IMR-90 (cell line): ENCODE measurements around the gene ATP1B2. TPM values are rescaled to one million over a fixed set of nuclear protein-coding genes. Genes with fewer than 3 reads are reported as not detected.

Experiments
- ATAC-seq: fragments of 200-7000 bp; cut with Tn5 transposase; 2 replicates; pipeline ENCODE4 v1.9.1; 2020; ENCODE audit warnings: low read depth, mild to moderate bottlenecking, moderate library complexity
- BruUV-seq: library from RNA; stranded (reverse); fragments of 400-500 nt; replicated peaks from 2 replicates; lab custom pipeline; 2021; lab: Mats Ljungman, UMichigan
- CTCF ChIA-PET: fragments of 300-600 bp; formaldehyde crosslinking; extraction: SDS; loops from one replicate; lab custom pipeline; 2021; ENCODE audit warnings: antibody characterized with exemption; lab: Yijun Ruan, JAX
- POLR2A ChIA-PET: fragments of 300-600 bp; sonication (Branson Sonifier 250); formaldehyde crosslinking; loops from one replicate; lab custom pipeline; 2022; ENCODE audit warnings: antibody characterized with exemption; ENCODE audit not compliant: unreplicated experiment; lab: Charles Lee
- DNase-seq: peaks from one replicate; pipeline ENCODE4 v3.0.0; 2013
- H2AFZ ChIP-seq: replicated peaks from 2 replicates; pipeline ENCODE3; 2013; ENCODE audit warnings: low read length, mild to moderate bottlenecking; ENCODE audit not compliant: poor library complexity
- H2AK5ac ChIP-seq: 2 replicates; pipeline ENCODE4 v1.6.1; 2013; ENCODE audit warnings: low read depth, low read length, inconsistent platforms
- H2AK9ac ChIP-seq: replicated peaks from 2 replicates; pipeline ENCODE3; 2013; ENCODE audit warnings: mild to moderate bottlenecking, low read depth, low read length, moderate library complexity; ENCODE audit not compliant: poor library complexity
- H2BK120ac ChIP-seq: 2 replicates; pipeline ENCODE4 v1.6.1; 2013; ENCODE audit warnings: low read depth, low read length, inconsistent platforms
- H2BK15ac ChIP-seq: 3 replicates; pipeline ENCODE4 v1.6.1; 2013; ENCODE audit warnings: low read depth, low read length, inconsistent platforms
- H2BK20ac ChIP-seq: 2 replicates; pipeline ENCODE4 v1.6.1; 2013; ENCODE audit warnings: low read depth, mild to moderate bottlenecking, inconsistent platforms, low read length, moderate library complexity
- H2BK5ac ChIP-seq: 2 replicates; pipeline ENCODE4 v1.6.1; 2013; ENCODE audit warnings: mild to moderate bottlenecking, low read depth, low read length, inconsistent platforms; ENCODE audit not compliant: poor library complexity, severe bottlenecking
- H3K14ac ChIP-seq: replicated peaks from 2 replicates; pipeline ENCODE4 v1.6.1; 2013; ENCODE audit warnings: low read depth, low read length, inconsistent platforms
- H3K18ac ChIP-seq: 2 replicates; pipeline ENCODE4 v1.6.1; 2013; ENCODE audit warnings: low read depth, low read length, control low read depth
- H3K23ac ChIP-seq: 2 replicates; pipeline ENCODE4 v1.6.1; 2013; ENCODE audit warnings: low read depth, low read length, inconsistent platforms
- H3K27ac ChIP-seq: 2 replicates; pipeline ENCODE4 v1.5.1; 2013; ENCODE audit warnings: mild to moderate bottlenecking, control low read depth, low read length; ENCODE audit not compliant: insufficient read depth
- H3K27me3 ChIP-seq: 2 replicates; pipeline ENCODE4 v1.6.1; 2013; ENCODE audit warnings: low read length; ENCODE audit not compliant: control insufficient read depth, insufficient read depth
- H3K36me3 ChIP-seq: 2 replicates; pipeline ENCODE4 v1.6.1; 2013; ENCODE audit warnings: low read length, mixed read lengths; ENCODE audit not compliant: control insufficient read depth, insufficient read depth
- H3K4ac ChIP-seq: 2 replicates; pipeline ENCODE4 v1.6.1; 2013; ENCODE audit warnings: low read depth, low read length, inconsistent platforms
- H3K4me1 ChIP-seq: 2 replicates; pipeline ENCODE4 v1.6.1; 2013; ENCODE audit warnings: low read length, mixed read lengths; ENCODE audit not compliant: control insufficient read depth, insufficient read depth
- H3K4me2 ChIP-seq: 2 replicates; pipeline ENCODE4 v1.6.1; 2013; ENCODE audit warnings: low read depth, mild to moderate bottlenecking, control low read depth, low read length, moderate library complexity
- H3K4me3 ChIP-seq: 2 replicates; pipeline ENCODE4 v1.5.1; 2013; ENCODE audit warnings: low read depth, mild to moderate bottlenecking, control low read depth, low read length, moderate library complexity; ENCODE audit not compliant: insufficient read depth
- H3K56ac ChIP-seq: 2 replicates; pipeline ENCODE4 v1.6.1; 2013; ENCODE audit warnings: low read length, inconsistent platforms; ENCODE audit not compliant: insufficient read depth; ENCODE audit errors: extremely low read depth
- H3K79me1 ChIP-seq, 2 experiments: 2 replicates each; pipeline ENCODE4 v1.6.1; 2013; ENCODE audit warnings: low read length in 2 of 2, inconsistent platforms in 1 of 2, low read depth in 1 of 2
- H3K9ac ChIP-seq: 2 replicates; pipeline ENCODE4 v1.6.1; 2013; ENCODE audit warnings: low read depth, low read length, control low read depth
- H3K9me1 ChIP-seq: 2 replicates; pipeline ENCODE4 v1.6.1; 2013; ENCODE audit warnings: low read length, inconsistent platforms; ENCODE audit not compliant: insufficient read depth
- H3K9me3 ChIP-seq: 2 replicates; pipeline ENCODE4 v1.6.1; 2013; ENCODE audit warnings: low read length; ENCODE audit not compliant: control insufficient read depth, insufficient read depth
- H4K20me1 ChIP-seq: 2 replicates; pipeline ENCODE4 v1.6.1; 2013; ENCODE audit warnings: low read length, inconsistent platforms; ENCODE audit not compliant: insufficient read depth
- H4K5ac ChIP-seq: 2 replicates; pipeline ENCODE4 v1.6.1; 2013; ENCODE audit warnings: mild to moderate bottlenecking, low read depth, low read length, control low read depth
- H4K8ac ChIP-seq, 2 experiments: 2 replicates each; pipeline ENCODE4 v1.6.1; 2013; ENCODE audit warnings: low read depth in 2 of 2, low read length in 2 of 2, control low read depth in 1 of 2, inconsistent platforms in 1 of 2
- H4K91ac ChIP-seq: 2 replicates; pipeline ENCODE4 v1.6.1; 2013; ENCODE audit warnings: low read depth, low read length, inconsistent platforms; ENCODE audit not compliant: insufficient read depth
- CEBPB ChIP-seq: IDR thresholded peaks from 2 replicates; pipeline ENCODE4 v1.6.1; 2012; ENCODE audit warnings: low read depth, low read length, improper control_type of control experiment
- MAFK ChIP-seq: IDR thresholded peaks from 2 replicates; pipeline ENCODE4 v1.6.1; 2012; ENCODE audit warnings: low read depth, low read length, improper control_type of control experiment
- POLR2A ChIP-seq: IDR thresholded peaks from 2 replicates; pipeline ENCODE4 v1.6.1; 2012; ENCODE audit warnings: mild to moderate bottlenecking, low read depth, low read length
- SMC3 ChIP-seq: fragments of 150-350 bp; IDR thresholded peaks from 2 replicates; pipeline ENCODE4 v1.6.1; 2016; ENCODE audit warnings: low read depth, mild to moderate bottlenecking, antibody characterized with exemption, low read length, moderate library complexity
- WGBS, 2 experiments: methylation state at CpG; one replicate each; pipeline versions ENCODE4 v1.1.5 to v1.1.7; 2013; ENCODE audit warnings: missing lambda C conversion rate in 2 of 2; ENCODE audit not compliant: insufficient read length in 1 of 2; ENCODE audit errors: extremely low coverage in 2 of 2; 5-methylcytosine and 5-hydroxymethylcytosine counted together
- dilution Hi-C: fragments of 300-500 bp; cut with HindIII; formaldehyde crosslinking; loops from one replicate; pipeline ENCODE4 v1.14.3; 2018; ENCODE audit warnings: low sequenced_read_pairs; ENCODE audit not compliant: unreplicated experiment
- in situ Hi-C: fragments of 300-500 bp; cut with MboI; formaldehyde crosslinking; loops from 3 replicates; pipeline ENCODE4 v1.14.3; 2019; ENCODE audit warnings: low sequenced_read_pairs, inconsistent platforms, mixed read lengths
- intact Hi-C: fragments of 100-400 bp; cut with micrococcal nuclease; formaldehyde crosslinking; loops from 2 replicates; pipeline ENCODE4 v1.10.0; 2022
- polyA plus RNA-seq, 3 experiments: library from polyadenylated mRNA; depleted of rRNA; stranded (reverse); fragments of >200 nt; gene quantifications; 2 replicates each; pipeline ENCODE4 v1.2.3, GENCODE V29; 2012; ENCODE audit warnings: low replicate concordance in 1 of 3
- total RNA-seq: library from RNA; depleted of rRNA; stranded (reverse); fragments of >200 nt; gene quantifications from 2 replicates; pipeline ENCODE4 v1.2.3, GENCODE V29; 2012
- TF ChIP-seq, protein P1 (sequence below): conservative IDR thresholded peaks from 2 replicates; pipeline ENCODE4 v1.5.1; 2012; ENCODE audit warnings: mild to moderate bottlenecking, low read depth, low read length, improper control_type of control experiment

The ATP1B2 gene
- total and polyA plus RNA-seq, 2 of the 4 experiments (the other 2 are of a cell fraction): 0.02 TPM; not detected in 1

DNA sequence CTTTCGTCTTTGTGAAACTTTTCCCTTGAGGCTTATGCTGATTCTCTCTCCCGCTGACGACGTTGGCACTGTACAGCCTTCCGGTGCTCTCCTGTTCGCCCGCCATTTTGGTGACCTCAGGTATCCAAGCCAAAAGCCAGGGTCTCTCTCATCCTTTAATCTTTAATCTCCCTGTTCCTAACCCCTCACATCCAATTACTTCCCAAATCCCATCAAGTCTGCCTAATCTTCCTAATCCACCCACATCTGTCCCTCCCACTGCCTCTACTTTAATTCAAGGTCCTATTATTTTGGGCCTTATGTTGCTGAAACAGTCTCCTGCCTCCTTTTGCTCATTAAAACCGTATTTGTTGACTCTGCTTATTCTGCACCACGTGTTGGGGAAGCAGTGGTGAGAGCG is 44.9 kb downstream of the ATP1B2 start:
- H4K8ac ChIP-seq: no peak overlapping the region
- peaks cover 5% of the 10 kb centered on the region for H3K36me3 ChIP-seq
- no peak overlapping the region for H3K4me3 ChIP-seq
- H3K27me3 ChIP-seq: no peaks in the 10 kb centered on the region
- H3K56ac ChIP-seq: no peak overlapping the region
- ChIA-PET POLR2A (no interaction called here), CTCF (no interaction called here)
- dilution Hi-C loops (no loop called here), intact Hi-C loops (no loop called here), in situ Hi-C loops (no loop called here)
- no peak overlapping the region for H4K5ac ChIP-seq
- H3K9ac ChIP-seq: no peak overlapping the region
- DNase-seq (no peak), ATAC-seq (no peak)
- no peaks in the 10 kb centered on the region; a peak in 1 of 4 replicates for H3K79me1 ChIP-seq
- H3K9me1 ChIP-seq: no peaks in the 10 kb centered on the region
- H3K4ac ChIP-seq: no peak overlapping the region
- H3K4me2 ChIP-seq: no peak overlapping the region
- no peak overlapping the region for H2BK15ac ChIP-seq
- no peak overlapping the region for H2BK120ac ChIP-seq
- no peak overlapping the region for H4K91ac ChIP-seq
- H3K23ac ChIP-seq: no peak overlapping the region
- BruUV-seq: no TSS peak
- no peaks in the 10 kb centered on the region for H3K9me3 ChIP-seq
- H2BK5ac ChIP-seq: no peak overlapping the region
- H2BK20ac ChIP-seq: no peak overlapping the region
- H3K4me1 ChIP-seq: no peaks in the 10 kb centered on the region
- H2AFZ ChIP-seq: no peak overlapping the region
- TF ChIP-seq, protein P1, sequence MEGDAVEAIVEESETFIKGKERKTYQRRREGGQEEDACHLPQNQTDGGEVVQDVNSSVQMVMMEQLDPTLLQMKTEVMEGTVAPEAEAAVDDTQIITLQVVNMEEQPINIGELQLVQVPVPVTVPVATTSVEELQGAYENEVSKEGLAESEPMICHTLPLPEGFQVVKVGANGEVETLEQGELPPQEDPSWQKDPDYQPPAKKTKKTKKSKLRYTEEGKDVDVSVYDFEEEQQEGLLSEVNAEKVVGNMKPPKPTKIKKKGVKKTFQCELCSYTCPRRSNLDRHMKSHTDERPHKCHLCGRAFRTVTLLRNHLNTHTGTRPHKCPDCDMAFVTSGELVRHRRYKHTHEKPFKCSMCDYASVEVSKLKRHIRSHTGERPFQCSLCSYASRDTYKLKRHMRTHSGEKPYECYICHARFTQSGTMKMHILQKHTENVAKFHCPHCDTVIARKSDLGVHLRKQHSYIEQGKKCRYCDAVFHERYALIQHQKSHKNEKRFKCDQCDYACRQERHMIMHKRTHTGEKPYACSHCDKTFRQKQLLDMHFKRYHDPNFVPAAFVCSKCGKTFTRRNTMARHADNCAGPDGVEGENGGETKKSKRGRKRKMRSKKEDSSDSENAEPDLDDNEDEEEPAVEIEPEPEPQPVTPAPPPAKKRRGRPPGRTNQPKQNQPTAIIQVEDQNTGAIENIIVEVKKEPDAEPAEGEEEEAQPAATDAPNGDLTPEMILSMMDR: no peak
- no peak for TF ChIP-seq CEBPB
- TF ChIP-seq POLR2A: no peak
- no peak for TF ChIP-seq SMC3
- no peak for TF ChIP-seq MAFK
- H4K20me1 ChIP-seq: no peaks in the 10 kb centered on the region
- no peak overlapping the region for H2AK5ac ChIP-seq
- no peak overlapping the region for H2AK9ac ChIP-seq
- 98% methylated on average over 7 of the region's 10 CpGs; no CpG with 5 or more reads in 1 of the 2 experiments for WGBS, 2 experiments
- no peak overlapping the region for H3K14ac ChIP-seq
- no peak overlapping the region for H3K27ac ChIP-seq
- no peak overlapping the region for H3K18ac ChIP-seq
